Smooth muscle cell (in vitro differentiated cells): ENCODE results near the gene ATXN1L. TPM values are rescaled to one million over a fixed set of nuclear protein-coding genes. Genes with fewer than 3 reads are reported as not detected.
"Not testable (repeated sequence)": the region's sequence is repeated elsewhere in the genome, so short reads cannot be mapped to it uniquely, and the experiment has no call there.

Source experiments
- DNase-seq: peaks from one replicate; lab custom pipeline; 2025; ENCODE audit not compliant: unreplicated experiment; lab: John Stamatoyannopoulos, UW
- H2AFZ ChIP-seq: fragments of 200-600 bp; sonication (generic); 2 replicates; pipeline ENCODE4 v1.6.0; 2016; ENCODE audit warnings: antibody characterized with exemption, low read depth, mild to moderate bottlenecking
- H3F3A ChIP-seq: fragments of 200-600 bp; sonication (generic); 2 replicates; pipeline ENCODE4 v1.6.0; 2017; ENCODE audit warnings: antibody characterized with exemption, low read depth
- H3K27ac ChIP-seq: fragments of 200-600 bp; sonication (generic); 2 replicates; pipeline ENCODE4 v1.5.1; 2016; ENCODE audit warnings: low read depth, mild to moderate bottlenecking
- H3K27me3 ChIP-seq: fragments of 200-600 bp; sonication (generic); 2 replicates; pipeline ENCODE4 v1.6.1; 2016; ENCODE audit warnings: low read depth, mild to moderate bottlenecking
- H3K36me3 ChIP-seq: fragments of 200-600 bp; sonication (generic); 2 replicates; pipeline ENCODE4 v1.5.1; 2016; ENCODE audit warnings: low read depth
- H3K4me1 ChIP-seq: fragments of 200-600 bp; sonication (generic); 2 replicates; pipeline ENCODE4 v1.5.1; 2016; ENCODE audit warnings: low read depth
- H3K4me2 ChIP-seq: fragments of 200-600 bp; sonication (generic); 2 replicates; pipeline ENCODE4 v1.6.0; 2016; ENCODE audit warnings: mild to moderate bottlenecking
- H3K4me3 ChIP-seq: fragments of 200-600 bp; sonication (generic); 2 replicates; pipeline ENCODE4 v1.5.1; 2016; ENCODE audit warnings: mild to moderate bottlenecking
- H3K79me2 ChIP-seq: fragments of 200-600 bp; sonication (generic); 2 replicates; pipeline ENCODE4 v1.6.0; 2016; ENCODE audit warnings: low read depth, mild to moderate bottlenecking
- H3K9ac ChIP-seq: fragments of 200-600 bp; sonication (generic); 2 replicates; pipeline ENCODE4 v1.6.0; 2016; ENCODE audit warnings: low read depth
- H3K9me3 ChIP-seq: fragments of 200-600 bp; sonication (generic); replicated peaks from 2 replicates; pipeline ENCODE4 v1.5.1; 2016; ENCODE audit warnings: low read depth
- H4K20me1 ChIP-seq: fragments of 200-600 bp; sonication (generic); 2 replicates; pipeline ENCODE4 v1.6.0; 2016; ENCODE audit warnings: low read depth
- WGBS: methylation state at CpG from one replicate; pipeline ENCODE4 v1.1.7; 2016; ENCODE audit warnings: low lambda C conversion rate; 5-methylcytosine and 5-hydroxymethylcytosine counted together
- polyA plus RNA-seq: library from polyadenylated mRNA; unstranded; fragments of >200 nt; fragmentation: Nextera tagmentation; extraction: Ambion mirVana; gene quantifications from 2 replicates; pipeline ENCODE4 v1.2.1, GENCODE V29; 2016
- total RNA-seq: library from RNA; depleted of rRNA; stranded (reverse); fragments of >200 nt; gene quantifications from 2 replicates; pipeline ENCODE4 v1.2.3, GENCODE V29; 2014
- TF ChIP-seq, protein P1 (sequence below): fragments of 200-600 bp; sonication (generic); IDR thresholded peaks from 2 replicates; pipeline ENCODE4 v1.5.1; 2017; ENCODE audit warnings: borderline replicate concordance, mild to moderate bottlenecking, antibody characterized with exemption; ENCODE audit not compliant: insufficient read depth, poor library complexity, severe bottlenecking

Gene ATXN1L
- total and polyA plus RNA-seq, 2 experiments from 2014 or later: 7.4 to 14.8 TPM

GRCh38 chr16:71865173-71865863, 19.5 kb downstream of the ATXN1L start:
- H3K27me3 ChIP-seq: no peaks in the 10 kb centered on the region
- H3F3A ChIP-seq: no peaks in the 10 kb centered on the region
- H3K9ac ChIP-seq: no peak overlapping the region
- H3K4me3 ChIP-seq: no peak overlapping the region
- H4K20me1 ChIP-seq: peaks cover 11% of the 10 kb centered on the region
- no peak overlapping the region for H3K27ac ChIP-seq
- DNase-seq: no peak
- no peaks in the 10 kb centered on the region for H3K79me2 ChIP-seq
- H3K4me1 ChIP-seq: no peaks in the 10 kb centered on the region
- no peak overlapping the region for H2AFZ ChIP-seq
- H3K36me3 ChIP-seq: peaks cover 9% of the 10 kb centered on the region
- TF ChIP-seq, protein P1, sequence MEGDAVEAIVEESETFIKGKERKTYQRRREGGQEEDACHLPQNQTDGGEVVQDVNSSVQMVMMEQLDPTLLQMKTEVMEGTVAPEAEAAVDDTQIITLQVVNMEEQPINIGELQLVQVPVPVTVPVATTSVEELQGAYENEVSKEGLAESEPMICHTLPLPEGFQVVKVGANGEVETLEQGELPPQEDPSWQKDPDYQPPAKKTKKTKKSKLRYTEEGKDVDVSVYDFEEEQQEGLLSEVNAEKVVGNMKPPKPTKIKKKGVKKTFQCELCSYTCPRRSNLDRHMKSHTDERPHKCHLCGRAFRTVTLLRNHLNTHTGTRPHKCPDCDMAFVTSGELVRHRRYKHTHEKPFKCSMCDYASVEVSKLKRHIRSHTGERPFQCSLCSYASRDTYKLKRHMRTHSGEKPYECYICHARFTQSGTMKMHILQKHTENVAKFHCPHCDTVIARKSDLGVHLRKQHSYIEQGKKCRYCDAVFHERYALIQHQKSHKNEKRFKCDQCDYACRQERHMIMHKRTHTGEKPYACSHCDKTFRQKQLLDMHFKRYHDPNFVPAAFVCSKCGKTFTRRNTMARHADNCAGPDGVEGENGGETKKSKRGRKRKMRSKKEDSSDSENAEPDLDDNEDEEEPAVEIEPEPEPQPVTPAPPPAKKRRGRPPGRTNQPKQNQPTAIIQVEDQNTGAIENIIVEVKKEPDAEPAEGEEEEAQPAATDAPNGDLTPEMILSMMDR: no peak
- 95% methylated on average over 7 of the region's 7 CpGs for WGBS
- no peak overlapping the region for H3K4me2 ChIP-seq
- H3K9me3 ChIP-seq: no peaks in the 10 kb centered on the region

- H3F3A ChIP-seq, H3K27ac ChIP-seq, H3K4me1 ChIP-seq, DNase-seq, H3K27me3 ChIP-seq, H3K4me3 ChIP-seq, H3K9me3 ChIP-seq, H3K4me2 ChIP-seq, H3K36me3 ChIP-seq, H3K9ac ChIP-seq, H3K79me2 ChIP-seq, H2AFZ ChIP-seq: not testable (repeated sequence)
- H4K20me1 ChIP-seq: peaks cover 11% of the 10 kb centered on the region
- WGBS: 98% methylated on average over 6 of the region's 6 CpGs
Observed at GRCh38 chr16:71867175-71867574, 21.4 kb downstream of the ATXN1L start.

- no peak overlapping the region for H2AFZ ChIP-seq
- 96% methylated on average over 3 of the region's 3 CpGs for WGBS
- H3K36me3 ChIP-seq: peaks cover 5% of the 10 kb centered on the region
- no peaks in the 10 kb centered on the region for H3K4me1 ChIP-seq
- no peaks in the 10 kb centered on the region for H3K79me2 ChIP-seq
- no peak overlapping the region for H3K4me3 ChIP-seq
- H3K4me2 ChIP-seq: no peak overlapping the region
- DNase-seq: no peak
- no peaks in the 10 kb centered on the region for H3K27me3 ChIP-seq
- no peak overlapping the region for H3K9ac ChIP-seq
- no peak overlapping the region for H3K27ac ChIP-seq
- H3F3A ChIP-seq: no peaks in the 10 kb centered on the region
- no peaks in the 10 kb centered on the region for H3K9me3 ChIP-seq
- TF ChIP-seq, protein P1: no peak
- H4K20me1 ChIP-seq: peaks cover 11% of the 10 kb centered on the region
Observed at GRCh38 chr16:71867939-71868338, 22.2 kb downstream of the ATXN1L start.

DNA sequence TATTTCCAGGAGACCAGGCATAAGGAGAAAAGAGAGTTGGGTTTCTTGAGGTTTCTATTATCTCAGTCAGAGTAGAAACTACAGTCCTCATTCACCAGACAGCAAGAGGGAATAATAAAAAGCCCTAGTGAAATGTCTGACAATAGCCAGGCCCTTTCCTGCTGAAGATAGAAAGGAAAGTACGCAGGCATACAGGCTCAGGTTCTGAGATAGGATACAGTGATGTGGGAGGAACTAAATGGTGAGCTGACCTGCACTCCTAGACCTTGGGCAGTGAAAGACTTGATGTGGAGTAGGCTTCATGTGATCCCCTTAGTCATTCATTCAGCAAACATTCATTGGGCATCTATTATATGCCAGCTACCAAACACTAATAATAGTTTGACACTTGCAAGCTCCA, 23.3 kb downstream of the ATXN1L start:
- TF ChIP-seq, protein P1: no peak
- H2AFZ ChIP-seq: no peak overlapping the region
- DNase-seq: no peak
- no peaks in the 10 kb centered on the region for H3F3A ChIP-seq
- H3K4me1 ChIP-seq: no peaks in the 10 kb centered on the region
- peaks cover 1% of the 10 kb centered on the region for H3K36me3 ChIP-seq
- no peaks in the 10 kb centered on the region for H3K27me3 ChIP-seq
- H3K79me2 ChIP-seq: no peaks in the 10 kb centered on the region
- H3K4me2 ChIP-seq: no peak overlapping the region
- WGBS: 82% methylated on average over 1 of the region's 1 CpG
- no peak overlapping the region for H3K27ac ChIP-seq
- peaks cover 11% of the 10 kb centered on the region for H4K20me1 ChIP-seq
- no peaks in the 10 kb centered on the region for H3K9me3 ChIP-seq
- H3K4me3 ChIP-seq: no peak overlapping the region
- H3K9ac ChIP-seq: no peak overlapping the region
